Progenitor cell of endocrine pancreas (in vitro differentiated cells): ENCODE data around the gene KCNIP1. TPM values are rescaled to one million over a fixed set of nuclear protein-coding genes. Genes with fewer than 3 reads are reported as not detected.

ENCODE experiments used
- DNase-seq: peaks from one replicate; pipeline ENCODE4 v3.0.0; 2021; ENCODE audit warnings: low spot score; ENCODE audit not compliant: unreplicated experiment
- H3K27ac Mint-ChIP-seq: 2 replicates; pipeline ENCODE4 v1.8.0; 2021; ENCODE audit warnings: mild to moderate bottlenecking, moderate library complexity, mixed read lengths
- H3K27me3 Mint-ChIP-seq: 2 replicates; pipeline ENCODE4 v1.8.0; 2021; ENCODE audit warnings: mixed read lengths
- H3K36me3 Mint-ChIP-seq: 2 replicates; pipeline ENCODE4 v1.8.0; 2022; ENCODE audit warnings: mixed read lengths; ENCODE audit not compliant: insufficient read depth
- H3K4me1 Mint-ChIP-seq: 2 replicates; pipeline ENCODE4 v1.8.0; 2021; ENCODE audit warnings: low read depth, mixed read lengths
- H3K4me3 Mint-ChIP-seq: 2 replicates; pipeline ENCODE4 v1.8.0; 2021; ENCODE audit warnings: low read depth, mild to moderate bottlenecking, moderate library complexity, mixed read lengths
- H3K9me3 Mint-ChIP-seq: 2 replicates; pipeline ENCODE4 v1.8.0; 2021; ENCODE audit warnings: low read depth, mixed read lengths
- CTCF ChIP-seq: fragments of 200-600 bp; sonication (generic); IDR thresholded peaks from one replicate; pipeline ENCODE4 v1.5.0; 2021; ENCODE audit warnings: antibody characterized with exemption, mild to moderate bottlenecking; ENCODE audit not compliant: unreplicated experiment
- total RNA-seq: library from RNA; stranded (reverse); gene quantifications from 2 replicates; pipeline ENCODE4 v1.2.1, GENCODE V29; 2021

KCNIP1 gene
- total RNA-seq, 1 donor from 2014 or later, result 18.2 TPM

- Mint-ChIP-seq H3K4me1 (peaks cover 16% of the 10 kb centered on the region), H3K4me3 (peak overlapping the region; percentile 68), H3K27me3 (peaks cover 15% of the 10 kb centered on the region), H3K36me3 (no peaks in the 10 kb centered on the region), H3K27ac (no peak overlapping the region), H3K9me3 (no peaks in the 10 kb centered on the region)
- DNase-seq, result no peak
- no peak for TF ChIP-seq CTCF
Measured at GRCh38 chr5:170632266-170632984, 128.6 kb downstream of the KCNIP1 start.

GRCh38 chr5:170632985-170633234 lies 129.1 kb downstream of the KCNIP1 start:
- Mint-ChIP-seq H3K4me1 (peaks cover 16% of the 10 kb centered on the region), H3K27me3 (peaks cover 15% of the 10 kb centered on the region), H3K9me3 (no peaks in the 10 kb centered on the region), H3K27ac (peak overlapping the region; percentile 96), H3K4me3 (peak overlapping the region; percentile 68), H3K36me3 (no peaks in the 10 kb centered on the region)
- TF ChIP-seq CTCF, result peak; percentile 98
- DNase-seq, result peak; percentile 77

- no peak for DNase-seq
- no peaks in the 10 kb centered on the region for H3K9me3 Mint-ChIP-seq
- peak overlapping the region; percentile 68 for H3K4me3 Mint-ChIP-seq
- TF ChIP-seq CTCF, result no peak
- peaks cover 16% of the 10 kb centered on the region for H3K4me1 Mint-ChIP-seq
- peak overlapping the region; percentile 96 for H3K27ac Mint-ChIP-seq
- H3K36me3 Mint-ChIP-seq, result no peaks in the 10 kb centered on the region
- H3K27me3 Mint-ChIP-seq, result peaks cover 15% of the 10 kb centered on the region
Measured at GRCh38 chr5:170633235-170634081, 129.6 kb downstream of the KCNIP1 start.

- H3K36me3 Mint-ChIP-seq, result no peaks in the 10 kb centered on the region
- no peaks in the 10 kb centered on the region for H3K9me3 Mint-ChIP-seq
- no peak for DNase-seq
- H3K27me3 Mint-ChIP-seq, result peaks cover 17% of the 10 kb centered on the region
- no peak for TF ChIP-seq CTCF
- H3K4me3 Mint-ChIP-seq, result no peak overlapping the region
- H3K27ac Mint-ChIP-seq, result no peak overlapping the region
- H3K4me1 Mint-ChIP-seq, result peaks cover 10% of the 10 kb centered on the region
Measured at GRCh38 chr5:170634256-170634990, 130.6 kb downstream of the KCNIP1 start.

- no peaks in the 10 kb centered on the region for H3K36me3 Mint-ChIP-seq
- DNase-seq, result no peak
- no peak overlapping the region for H3K27ac Mint-ChIP-seq
- peaks cover 10% of the 10 kb centered on the region for H3K4me1 Mint-ChIP-seq
- peaks cover 19% of the 10 kb centered on the region for H3K27me3 Mint-ChIP-seq
- no peaks in the 10 kb centered on the region for H3K9me3 Mint-ChIP-seq
- TF ChIP-seq CTCF, result no peak
- no peak overlapping the region for H3K4me3 Mint-ChIP-seq
Measured at GRCh38 chr5:170635706-170636105, 131.9 kb downstream of the KCNIP1 start.
